ENCODE results near the gene RNF144A.

GRCh38 chr2:7003895-7004294 is 86.7 kb downstream of the RNF144A start:
- TF ChIP-seq CTCF (IDR thresholded peaks at IDR 0.05) (no peak), POLR2AphosphoS5 (IDR thresholded peaks at IDR 0.05) (no peak), POLR2A (IDR thresholded peaks at IDR 0.05) (no peak)

Data from suprapubic skin (tissue), 4 donors.